ENCODE results near the gene MAD1L1. TPM values are rescaled to one million over a fixed set of nuclear protein-coding genes. Genes with fewer than 3 reads are reported as not detected.

The MAD1L1 gene
- total and polyA plus RNA-seq, 10 donors = 47.3 to 118 (median 68.2) TPM

GRCh38 chr7:2126621-2127020, 106.1 kb downstream of the MAD1L1 start:
- no peak for TF ChIP-seq POLR2AphosphoS5 (IDR thresholded peaks at IDR 0.05)
- TF ChIP-seq CTCF (IDR thresholded peaks at IDR 0.05 in 8 of 11, conservative IDR thresholded peaks at IDR 0.05 in 3 of 11) = no peak
- no peak for TF ChIP-seq POLR2A (IDR thresholded peaks at IDR 0.05)
- Histone ChIP-seq H3K36me3 (peaks cover 0 to 79% (median 21%) of the 10 kb centered on the region in 6 donors), H3K4me3 (no peak overlapping the region), H3K27ac (no peak overlapping the region), H3K9me3 (no peaks in the 10 kb centered on the region), H3K4me1 (peaks cover 0 to 1% (median 0%) of the 10 kb centered on the region in 6 donors), H3K27me3 (replicated peaks in 1 of 7) (no peaks in the 10 kb centered on the region)
- no peak for DNase-seq
- WGBS, 5 donors = 78 to 95% (median 86%) methylated on average over 8 to 9 of the region's 9 CpGs
- intact Hi-C loops (cut with DNase I; ENCODE audit: low total_unique reads) = no loop called here

- H3K9me3 ChIP-seq = no peaks in the 10 kb centered on the region
- peaks cover 0 to 8% (median 4%) of the 10 kb centered on the region in 6 donors for H3K4me1 ChIP-seq
- no peak overlapping the region for H3K27ac ChIP-seq
- intact Hi-C loops (cut with DNase I; ENCODE audit: low total_unique reads) = no loop called here
- DNase-seq = no peak
- no peak overlapping the region for H3K4me3 ChIP-seq
- 87 to 96% (median 93%) methylated on average over 12 to 18 of the region's 18 CpGs for WGBS, 5 donors
- H3K27me3 ChIP-seq (replicated peaks in 1 of 7) = no peaks in the 10 kb centered on the region
- peaks cover 0 to 85% (median 21%) of the 10 kb centered on the region in 6 donors for H3K36me3 ChIP-seq
- TF ChIP-seq POLR2A (IDR thresholded peaks at IDR 0.05) (no peak), POLR2AphosphoS5 (IDR thresholded peaks at IDR 0.05) (no peak), CTCF (IDR thresholded peaks at IDR 0.05 in 8 of 11, conservative IDR thresholded peaks at IDR 0.05 in 3 of 11) (no peak)
Measured at GRCh38 chr7:2125931-2126330, 106.8 kb downstream of the MAD1L1 start.

- Histone ChIP-seq H3K4me3 (no peak overlapping the region), H3K9me3 (no peaks in the 10 kb centered on the region), H3K4me1 (peaks cover 0 to 20% (median 13%) of the 10 kb centered on the region in 6 donors), H3K27ac (no peak overlapping the region), H3K36me3 (peaks cover 0 to 86% (median 21%) of the 10 kb centered on the region in 6 donors), H3K27me3 (replicated peaks in 1 of 7) (no peaks in the 10 kb centered on the region)
- intact Hi-C loops (cut with DNase I; ENCODE audit: low total_unique reads) = no loop called here
- TF ChIP-seq POLR2A (IDR thresholded peaks at IDR 0.05) (no peak), CTCF (IDR thresholded peaks at IDR 0.05 in 8 of 11, conservative IDR thresholded peaks at IDR 0.05 in 3 of 11) (no peak), POLR2AphosphoS5 (IDR thresholded peaks at IDR 0.05) (no peak)
- 75 to 94% (median 88%) methylated on average over 7 to 25 of the region's 25 CpGs for WGBS, 5 donors
- no peak for DNase-seq
Measured at GRCh38 chr7:2124604-2125345, 108.0 kb downstream of the MAD1L1 start.

GRCh38 chr7:2123916-2124315, 108.8 kb downstream of the MAD1L1 start:
- Histone ChIP-seq H3K4me3 (no peak overlapping the region), H3K27ac (no peak overlapping the region), H3K36me3 (peaks cover 0 to 82% (median 21%) of the 10 kb centered on the region in 6 donors), H3K9me3 (no peaks in the 10 kb centered on the region), H3K4me1 (peaks cover 0 to 29% (median 16%) of the 10 kb centered on the region in 6 donors), H3K27me3 (replicated peaks in 1 of 7) (no peaks in the 10 kb centered on the region)
- intact Hi-C loops (cut with DNase I; ENCODE audit: low total_unique reads) = no loop called here
- 84 to 94% (median 91%) methylated on average over 9 to 14 of the region's 14 CpGs for WGBS, 5 donors
- TF ChIP-seq CTCF (IDR thresholded peaks at IDR 0.05 in 8 of 11, conservative IDR thresholded peaks at IDR 0.05 in 3 of 11) (no peak), POLR2AphosphoS5 (IDR thresholded peaks at IDR 0.05) (no peak), POLR2A (IDR thresholded peaks at IDR 0.05) (no peak)
- no peak for DNase-seq
